ENCODE data around the gene SLC35A2. TPM values are rescaled to one million over a fixed set of nuclear protein-coding genes. Genes with fewer than 3 reads are reported as not detected.
A peak's percentile ranks its signal among the peaks of the same experiment; 100 is the strongest.

The SLC35A2 gene
- total and polyA plus RNA-seq, 2 of the 4 experiments (the other 2 are of a cell fraction) = 10.8 to 48.3 TPM

- no TSS peak for BruUV-seq (replicated peaks)
- H2AK9ac ChIP-seq (replicated peaks; ENCODE audit: low read depth, low read length, poor library complexity) = no peak overlapping the region
- TF ChIP-seq RCOR1 (IDR thresholded peaks at IDR 0.05; ENCODE audit: insufficient replicate concordance, low read length) (no peak), ELK1 (IDR thresholded peaks at IDR 0.05; ENCODE audit: borderline replicate concordance, low read depth, low read length) (no peak), RAD21 (IDR thresholded peaks at IDR 0.05; ENCODE audit: low read length) (0 out of 2 replicates have a peak, but pooled peaks have one; percentile 17), SMC3 (IDR thresholded peaks at IDR 0.05; ENCODE audit: low read depth, low read length) (peak; percentile 13; the same call in 1 of the 2 replicates), CTCF (conservative IDR thresholded peaks at IDR 0.05; ENCODE audit: low read depth, low read length) (no peak)
- H3K9ac ChIP-seq (ENCODE audit: low read depth, low read length) = no peak overlapping the region
- no peak overlapping the region for H2BK120ac ChIP-seq (ENCODE audit: low read depth, low read length)
- no peaks in the 10 kb centered on the region for H3K4me1 ChIP-seq (ENCODE audit: control insufficient read depth, insufficient read depth, low read length)
- intact Hi-C loops (cut with micrococcal nuclease) = no loop called here
- no peak overlapping the region for H2BK20ac ChIP-seq (ENCODE audit: low read depth, low read length)
- no peaks in the 10 kb centered on the region for H3K36me3 ChIP-seq (ENCODE audit: control insufficient read depth, insufficient read depth, low read length)
- no peak overlapping the region for H4K8ac ChIP-seq (ENCODE audit: low read depth in 2 of 2, low read length in 2 of 2)
- in situ Hi-C loops (cut with MboI; ENCODE audit: low sequenced_read_pairs) = no loop called here
- no peak overlapping the region for H4K91ac ChIP-seq (ENCODE audit: insufficient read depth, low read depth, low read length)
- no peak overlapping the region for H3K56ac ChIP-seq (ENCODE audit: extremely low read depth, insufficient read depth, low read length)
- H3K27ac ChIP-seq (ENCODE audit: insufficient read depth, low read length) = no peak overlapping the region
- no peak overlapping the region for H2BK5ac ChIP-seq (ENCODE audit: low read depth, low read length, poor library complexity, severe bottlenecking)
- H3K27me3 ChIP-seq (ENCODE audit: control insufficient read depth, insufficient read depth, low read length) = peaks cover 4% of the 10 kb centered on the region
- no peak overlapping the region for H3K14ac ChIP-seq (replicated peaks; ENCODE audit: low read depth, low read length)
- H4K20me1 ChIP-seq (ENCODE audit: insufficient read depth, low read length) = no peaks in the 10 kb centered on the region
- no peak overlapping the region for H3K4ac ChIP-seq (ENCODE audit: low read depth, low read length)
- POLR2A ChIA-PET (ENCODE audit: unreplicated experiment) = no interaction called here
- no peak overlapping the region for H3K18ac ChIP-seq (ENCODE audit: low read depth, low read length)
- no peaks in the 10 kb centered on the region for H3K9me1 ChIP-seq (ENCODE audit: insufficient read depth, low read length)
- H2AFZ ChIP-seq (replicated peaks; ENCODE audit: low read length, poor library complexity) = no peak overlapping the region
- CTCF ChIA-PET = no interaction called here
- H2AK5ac ChIP-seq (ENCODE audit: low read depth, low read length) = no peak overlapping the region
- no peak overlapping the region for H3K4me2 ChIP-seq (ENCODE audit: low read depth, low read length)
- H3K9me3 ChIP-seq (ENCODE audit: control insufficient read depth, insufficient read depth, low read length) = no peaks in the 10 kb centered on the region; the same call in 1 of the 2 replicates
- H3K23ac ChIP-seq (ENCODE audit: low read depth, low read length) = no peak overlapping the region
- no peak overlapping the region for H3K4me3 ChIP-seq (ENCODE audit: insufficient read depth, low read depth, low read length)
- no CpG with 5 or more reads among the region's 5 CpGs for WGBS, 2 experiments (ENCODE audit: extremely low coverage in 2 of 2, insufficient read length in 1 of 2)
- no peak for ATAC-seq (ENCODE audit: low read depth)
- dilution Hi-C loops (cut with HindIII; ENCODE audit: low sequenced_read_pairs, unreplicated experiment) = no loop called here
- H3K79me1 ChIP-seq (ENCODE audit: low read depth in 1 of 2, low read length in 2 of 2) = no peaks in the 10 kb centered on the region
- DNase-seq = no peak
- H4K5ac ChIP-seq (ENCODE audit: low read depth, low read length) = no peak overlapping the region
- no peak overlapping the region for H2BK15ac ChIP-seq (ENCODE audit: low read depth, low read length)
Observed at GRCh38 chrX:48854898-48855297, 56.5 kb downstream of the SLC35A2 start.

Data from IMR-90 (cell line).